Pulmonary artery endothelial cell (primary cell): ENCODE data around the gene PLEKHA8. TPM values are rescaled to one million over a fixed set of nuclear protein-coding genes. Genes with fewer than 3 reads are reported as not detected.
"Not testable (repeated sequence)": the region's sequence is repeated elsewhere in the genome, so short reads cannot be mapped to it uniquely, and the experiment has no call there.

ENCODE experiments used
- DNase-seq: peaks from one replicate; pipeline ENCODE4 v3.0.0-alpha.2; 2011; ENCODE audit warnings: low read depth, low spot score
- total RNA-seq: library from RNA; depleted of rRNA; stranded (reverse); fragments of >200 nt; gene quantifications from 2 replicates; pipeline ENCODE4 v1.2.3, GENCODE V29; 2014

Gene PLEKHA8
- total RNA-seq, 1 donor from 2014 or later, result 12.7 TPM

DNA sequence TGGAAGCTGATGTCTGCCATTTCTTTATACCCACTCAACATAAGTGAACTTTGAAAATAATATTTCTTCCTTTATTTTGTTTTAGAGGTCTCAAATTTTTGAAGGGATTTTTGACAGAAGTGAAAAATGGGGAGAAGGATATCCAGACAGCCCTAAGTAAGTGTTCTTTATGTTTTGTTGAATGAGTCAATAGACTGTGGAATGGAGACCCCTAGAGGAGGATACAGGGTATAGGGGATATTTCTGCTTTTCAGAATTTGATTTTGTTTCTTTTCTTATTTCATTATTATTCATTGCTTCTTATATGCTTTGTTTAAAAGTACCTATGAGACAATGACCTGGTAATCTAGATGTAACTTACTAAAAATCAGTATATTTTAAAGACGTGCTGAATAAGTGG, 34.4 kb downstream of the PLEKHA8 start:
- peak; percentile 3 for DNase-seq

DNA sequence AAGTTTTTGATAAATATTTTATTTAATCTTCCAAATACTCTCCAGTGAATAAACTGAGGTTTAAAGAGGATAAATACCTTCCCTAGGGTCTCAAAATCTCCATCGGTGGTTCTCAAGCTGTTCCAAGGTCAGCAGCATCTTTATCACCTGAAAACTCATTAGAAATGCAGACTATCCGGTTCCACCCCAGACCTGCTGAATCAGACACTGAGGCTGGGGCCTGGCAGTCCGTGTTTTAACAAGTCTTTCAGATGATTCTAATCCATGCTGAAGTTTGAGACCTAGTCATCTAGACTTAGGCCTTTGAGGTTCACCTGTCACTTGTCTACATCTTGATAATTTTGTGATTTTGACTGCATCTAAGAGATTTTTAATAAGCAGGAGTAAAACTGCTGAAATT, 37.5 kb downstream of the PLEKHA8 start:
- no peak for DNase-seq

DNA sequence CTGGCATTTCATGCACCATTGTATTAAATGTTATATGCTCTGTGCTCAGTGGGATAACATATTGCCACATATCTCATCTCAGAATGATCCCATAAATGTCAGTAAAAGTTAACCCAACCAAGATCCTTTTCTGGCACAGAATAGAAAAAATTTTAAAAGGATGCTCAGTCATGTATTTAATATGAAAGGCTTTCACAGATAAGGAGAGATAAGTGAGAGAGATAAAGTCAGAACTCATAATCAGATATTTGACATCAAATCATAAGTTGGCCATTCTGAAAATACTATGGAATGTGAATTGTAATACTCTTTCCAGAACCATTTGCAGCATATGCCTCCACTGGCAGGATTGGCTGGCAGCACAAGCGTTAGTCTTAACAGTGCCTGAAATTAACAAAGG, 38.5 kb downstream of the PLEKHA8 start:
- no peak for DNase-seq

DNA sequence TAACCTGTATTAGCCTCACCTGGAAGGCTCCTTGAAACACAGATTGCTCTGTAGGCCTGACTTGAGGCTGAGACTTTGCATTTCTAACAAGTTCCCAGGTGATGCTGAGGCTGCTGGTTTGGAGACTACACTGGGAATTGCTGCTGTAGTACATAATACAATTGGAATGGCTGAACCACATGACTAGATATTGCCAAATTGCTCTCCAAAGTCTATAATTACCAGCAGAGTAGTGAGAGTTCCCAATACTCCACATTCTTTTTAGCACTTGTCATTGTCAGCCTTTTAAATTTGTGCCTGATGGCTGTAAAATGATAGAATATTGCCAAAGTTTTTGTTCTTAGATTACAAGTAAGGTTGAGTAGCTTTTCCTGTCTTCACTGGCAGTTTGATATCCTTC, 39.9 kb downstream of the PLEKHA8 start:
- no peak for DNase-seq

DNA sequence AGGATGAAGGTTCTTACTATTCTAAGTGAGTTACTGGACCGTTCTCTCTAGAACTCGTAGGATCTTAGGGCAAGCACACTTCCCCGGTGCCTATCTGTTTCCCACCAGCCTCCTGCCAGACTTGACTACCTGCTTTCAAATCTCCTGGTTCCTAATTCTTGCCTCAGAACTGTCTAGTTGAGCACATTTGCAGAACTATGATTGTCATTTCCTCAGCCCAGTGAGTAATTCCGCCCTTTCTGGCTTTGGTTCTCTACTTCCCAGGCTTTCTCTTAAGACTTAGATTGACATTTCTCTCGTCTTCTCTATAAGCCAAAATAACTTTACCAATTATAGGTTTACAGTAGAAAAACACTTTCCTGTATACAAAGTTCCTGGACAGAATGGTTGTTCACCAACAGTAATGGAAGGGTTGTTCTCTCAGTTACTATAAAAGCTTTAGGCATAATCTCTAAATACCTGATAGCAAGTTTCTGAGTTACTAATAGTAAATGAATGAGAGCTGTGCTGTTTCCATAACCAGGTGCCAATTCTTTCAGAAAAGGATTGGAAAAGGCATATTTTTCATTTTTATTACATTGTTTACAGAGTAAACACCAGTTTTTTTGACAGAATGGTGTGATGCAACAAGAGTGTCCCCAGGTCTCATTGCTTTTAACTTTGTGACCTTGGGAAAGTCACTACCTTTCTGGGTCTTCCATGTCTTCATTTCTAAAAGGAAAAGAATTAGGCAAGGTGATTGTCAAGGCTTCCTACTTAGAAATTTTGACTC, 41.1 kb downstream of the PLEKHA8 start:
- DNase-seq, result no peak

DNA sequence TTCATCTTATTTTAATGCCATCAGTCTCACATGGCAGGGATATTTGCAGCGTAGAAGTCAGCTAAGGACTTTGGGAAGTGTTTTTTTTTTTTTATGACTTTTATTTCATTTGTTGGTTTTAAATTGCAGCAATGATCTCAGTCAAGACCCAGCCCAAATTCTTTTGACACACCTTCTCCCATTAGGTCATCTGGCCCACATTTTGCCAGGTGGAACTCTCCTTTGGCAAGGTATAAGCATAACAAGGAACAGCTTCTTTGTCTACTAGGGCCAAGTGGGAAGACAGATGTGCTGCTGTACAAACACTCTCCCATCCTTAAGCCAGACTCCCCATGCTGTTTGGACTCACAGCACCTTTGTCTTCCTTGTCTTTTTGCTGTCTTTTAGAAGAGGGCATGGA, 41.8 kb downstream of the PLEKHA8 start:
- DNase-seq, result no peak

DNA sequence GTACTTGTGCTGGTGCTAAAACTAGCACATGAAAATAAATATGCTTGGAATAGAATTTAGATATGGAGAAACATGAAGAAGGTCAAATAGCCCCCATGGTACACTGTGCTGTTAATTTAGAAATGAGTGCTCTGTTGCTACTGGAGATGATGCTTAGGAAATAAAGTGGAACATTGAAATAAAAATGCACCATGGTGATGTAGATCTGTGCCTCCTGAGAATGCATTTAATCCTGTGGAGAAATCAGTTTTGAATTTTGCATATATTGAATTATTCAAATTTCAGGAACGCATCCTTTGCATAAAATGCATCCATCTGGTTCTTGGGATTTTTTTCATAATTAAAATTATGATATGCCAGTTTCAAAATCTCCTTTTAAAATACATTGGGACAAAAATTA, 44.5 kb downstream of the PLEKHA8 start:
- DNase-seq, result no peak

DNA sequence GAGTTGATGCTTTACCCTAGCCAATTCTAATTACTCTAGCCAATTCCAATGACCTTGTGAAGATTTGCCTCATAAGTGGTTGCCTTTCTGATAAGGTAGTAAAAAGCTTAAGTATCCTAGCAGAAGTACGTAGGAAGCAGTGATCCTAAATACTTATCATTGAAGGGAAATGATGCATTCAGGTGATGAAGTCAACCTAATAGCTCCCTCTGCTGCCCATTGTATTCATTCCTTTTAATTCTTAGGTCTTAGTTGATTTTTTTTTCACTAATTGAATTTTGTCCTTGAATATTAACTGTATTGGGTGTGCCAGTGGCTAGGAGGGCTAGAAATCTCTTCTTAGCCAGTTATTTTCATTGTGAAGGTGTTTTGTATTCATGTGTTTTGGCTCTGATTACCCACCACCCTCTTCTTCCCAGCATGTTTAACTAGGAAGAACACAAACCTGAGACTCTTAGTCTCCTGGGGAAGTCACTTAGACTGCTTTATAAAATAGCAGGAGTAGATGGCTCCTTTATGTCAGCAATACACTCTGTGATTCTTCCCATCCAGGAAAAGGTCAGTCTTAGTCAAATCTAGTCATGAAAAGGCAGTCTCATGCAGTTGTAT, 46.3 kb downstream of the PLEKHA8 start:
- peak; percentile 15 for DNase-seq

DNA sequence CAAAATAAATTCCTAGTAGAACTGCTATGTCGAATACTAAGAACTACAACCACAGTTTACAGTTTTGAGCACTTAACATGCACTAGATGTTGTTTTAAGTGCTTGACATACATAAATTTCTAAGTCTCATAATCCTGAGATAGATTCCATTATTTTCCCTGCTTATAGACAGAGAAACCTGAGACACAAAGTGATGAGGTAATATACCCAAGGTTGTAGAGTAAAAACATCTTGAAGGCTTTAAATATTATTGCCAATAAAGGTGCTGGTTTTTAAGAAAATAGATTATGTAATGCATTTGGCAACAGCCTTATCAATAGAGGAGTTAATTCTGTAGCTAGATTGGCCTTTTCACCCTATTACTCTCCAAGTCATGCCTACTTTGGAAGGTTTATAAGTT, 48.2 kb downstream of the PLEKHA8 start:
- DNase-seq, result no peak

DNA sequence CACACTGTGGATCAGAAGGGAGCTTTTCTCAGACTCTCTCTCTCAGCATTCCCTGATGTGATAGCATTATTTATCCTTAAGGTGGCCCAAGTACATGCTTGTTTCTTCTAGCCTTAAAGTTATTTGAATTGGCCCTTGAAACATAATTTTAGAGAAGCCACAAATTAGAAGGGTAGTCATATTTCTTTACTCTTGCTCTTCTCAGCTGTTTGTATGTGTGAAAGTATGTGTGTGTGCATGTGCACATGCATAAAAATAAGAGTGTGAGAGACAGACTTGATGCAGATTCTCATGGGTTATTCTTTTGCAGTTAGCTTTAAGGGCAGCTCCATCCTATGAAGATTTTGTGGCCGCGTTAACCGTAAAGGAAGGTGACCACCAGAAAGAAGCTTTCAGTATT, 50.1 kb downstream of the PLEKHA8 start:
- no peak for DNase-seq

DNA sequence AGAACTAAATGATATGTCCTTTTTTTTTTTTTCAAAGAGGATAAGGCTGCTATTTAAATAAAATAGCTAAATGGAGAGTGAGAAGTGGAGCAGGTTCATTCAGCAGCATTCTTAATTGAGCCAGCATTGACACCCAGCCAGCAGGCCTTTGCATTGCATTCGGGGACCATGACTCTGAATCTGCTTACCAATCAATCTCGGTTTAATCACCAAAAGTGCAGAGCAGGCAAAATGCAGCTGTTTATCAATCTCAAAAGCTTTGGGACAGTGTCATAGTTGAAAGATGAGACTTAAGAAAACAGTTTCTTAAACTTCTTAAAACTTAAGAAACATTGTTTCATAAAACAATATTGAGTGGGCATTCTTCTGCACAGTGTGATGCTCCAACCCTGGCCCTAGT, 51.7 kb downstream of the PLEKHA8 start:
- no peak for DNase-seq

DNA sequence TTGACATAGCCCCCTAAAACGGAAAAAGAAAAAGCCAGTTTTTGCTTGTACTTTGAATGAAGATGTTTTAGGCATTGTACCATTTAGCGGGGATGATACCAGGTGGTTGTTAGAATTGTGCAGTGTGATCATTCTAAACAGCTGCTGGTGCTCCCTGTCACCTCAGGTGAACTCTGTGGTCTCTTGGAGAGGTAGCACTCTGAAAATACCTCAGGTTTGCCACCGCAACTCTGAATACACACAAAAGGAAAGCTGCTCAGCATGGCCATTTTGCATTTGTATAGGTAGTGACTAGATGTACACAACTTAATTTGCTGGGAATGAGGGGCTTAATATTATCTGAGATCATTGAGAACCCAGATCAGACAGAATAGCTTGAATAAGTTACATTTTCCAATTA, 52.6 kb downstream of the PLEKHA8 start:
- no peak for DNase-seq

DNA sequence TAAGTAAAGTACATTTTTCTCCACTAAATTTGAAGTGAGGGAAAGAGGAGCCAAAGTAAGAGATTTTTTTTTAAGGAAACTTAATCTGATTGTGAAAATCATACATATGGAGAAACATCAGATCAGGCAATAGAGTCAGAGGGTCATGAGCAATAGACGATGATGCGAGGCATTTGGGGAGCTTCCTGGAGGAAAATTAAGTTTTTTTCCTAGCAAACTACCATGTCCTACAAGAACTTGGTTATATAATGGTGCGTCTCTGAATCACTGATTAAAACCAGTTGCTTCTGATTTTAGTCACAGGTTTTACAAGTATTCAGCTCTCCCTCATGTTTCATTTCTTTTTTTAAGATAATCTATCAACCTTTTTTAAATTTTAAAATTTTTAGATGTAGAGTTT, 54.5 kb downstream of the PLEKHA8 start:
- no peak for DNase-seq

DNA sequence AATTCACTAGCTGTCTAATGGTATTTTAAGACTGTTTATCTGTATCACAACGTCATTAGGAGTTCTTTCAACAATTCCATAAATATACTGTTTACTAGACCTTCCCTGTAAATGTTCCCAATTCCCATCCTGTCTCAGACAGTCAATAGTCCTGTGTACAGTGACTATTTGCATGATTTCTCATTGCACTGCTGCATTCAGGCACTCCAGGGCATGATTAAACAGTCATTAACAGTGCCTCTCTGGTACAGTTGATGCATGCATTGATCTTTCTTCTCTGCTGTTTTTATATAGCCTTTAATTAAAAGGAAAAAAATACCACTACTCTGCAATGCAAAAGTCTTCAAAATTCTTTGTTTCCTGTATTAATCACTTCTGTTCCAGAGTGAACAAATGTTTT, 55.1 kb downstream of the PLEKHA8 start:
- DNase-seq, result no peak

DNA sequence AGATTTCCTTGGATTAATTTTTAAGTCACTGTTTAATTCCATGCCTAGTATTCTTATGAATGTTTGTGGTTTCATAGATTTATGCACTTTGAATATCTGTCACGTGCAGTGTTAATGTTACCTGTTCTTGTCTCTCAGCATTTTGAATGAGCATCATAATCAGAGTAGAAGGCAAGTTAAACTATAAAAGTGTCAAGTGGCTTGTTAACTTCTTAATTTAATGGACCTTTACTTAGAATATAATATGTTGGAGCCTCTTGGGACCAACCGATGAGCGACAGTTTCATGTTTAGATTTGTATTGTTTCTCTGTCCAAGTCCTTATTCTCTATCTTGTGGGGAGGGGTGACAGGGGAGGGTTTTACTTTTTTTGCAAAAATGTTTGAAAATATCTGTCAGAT, 56.0 kb downstream of the PLEKHA8 start:
- no peak for DNase-seq

DNA sequence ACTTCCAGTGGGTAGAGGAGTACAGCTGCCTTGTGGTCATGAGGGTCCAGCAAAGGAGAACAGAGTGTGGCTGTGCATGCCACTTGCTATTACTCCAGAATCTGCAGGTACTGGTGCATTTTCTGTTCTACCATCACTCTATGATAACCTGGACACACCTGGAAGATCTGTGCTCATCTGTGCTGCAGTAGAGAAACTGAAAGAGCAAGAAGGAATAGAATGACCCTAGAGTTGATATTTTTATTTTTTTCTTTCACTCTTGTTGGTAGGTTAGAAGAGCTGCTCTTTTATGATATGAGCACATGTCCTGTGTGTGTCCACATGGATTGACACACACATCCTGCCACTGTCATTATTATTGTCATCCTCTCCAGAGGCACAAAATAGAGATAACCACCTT, 58.3 kb downstream of the PLEKHA8 start:
- DNase-seq, result no peak

DNA sequence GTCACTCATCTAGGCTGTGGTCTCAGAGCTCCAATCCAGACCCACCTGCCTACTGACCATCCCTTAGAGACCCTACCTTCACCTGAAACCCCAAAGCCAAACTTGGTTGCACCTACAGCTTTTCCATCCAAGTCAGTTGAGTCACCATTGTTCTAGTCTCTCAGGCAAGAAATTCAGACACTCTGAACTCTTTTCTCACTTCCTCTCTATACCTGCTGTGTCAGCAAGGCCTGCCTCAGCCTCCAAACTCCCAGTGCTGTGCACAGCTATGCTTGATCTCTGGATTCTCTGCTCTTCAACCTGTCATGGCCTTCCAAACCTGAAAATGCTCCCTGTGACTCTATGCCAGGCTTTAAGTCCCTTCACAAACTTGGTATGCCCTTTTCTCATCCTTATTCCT, 59.2 kb downstream of the PLEKHA8 start:
- no peak for DNase-seq

DNA sequence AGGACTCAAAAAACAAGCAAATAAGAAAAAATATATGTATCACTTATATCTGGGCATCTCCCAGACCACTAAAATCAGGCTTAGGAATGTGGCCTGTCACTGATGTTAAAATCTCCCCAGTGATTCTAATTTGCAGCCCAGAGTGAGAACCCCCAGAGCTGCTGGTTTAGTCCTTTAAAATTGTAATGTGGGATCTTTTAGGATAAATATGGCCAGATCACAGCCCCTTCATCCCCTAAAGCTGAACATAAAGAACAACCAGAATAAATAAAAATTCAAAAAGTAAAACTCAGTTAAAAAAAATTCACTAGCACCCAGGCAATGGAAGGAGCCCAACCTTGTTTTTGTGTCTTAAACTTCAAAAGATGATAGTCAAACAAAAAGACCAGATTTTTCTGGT, 60.1 kb downstream of the PLEKHA8 start:
- no peak for DNase-seq

DNA sequence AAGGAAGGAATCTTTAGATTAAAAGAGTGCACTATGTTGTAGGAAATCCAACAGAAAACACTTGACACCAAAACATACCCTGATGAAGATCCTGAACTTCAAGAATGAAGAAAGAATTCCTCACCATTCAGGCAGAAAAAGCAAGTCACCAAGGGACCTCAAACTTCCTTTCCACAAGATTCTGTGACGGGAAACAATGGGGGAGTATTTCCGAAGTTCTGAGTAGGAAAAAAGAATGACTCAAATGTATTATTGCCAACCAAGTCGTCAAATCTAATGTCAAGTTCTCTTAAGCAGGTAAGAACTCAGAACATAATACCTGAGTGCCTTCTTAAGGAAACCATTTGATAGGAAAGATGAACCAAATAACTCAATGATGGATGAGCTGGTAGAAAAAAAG, 61.9 kb downstream of the PLEKHA8 start:
- DNase-seq, result peak; percentile 10

DNA sequence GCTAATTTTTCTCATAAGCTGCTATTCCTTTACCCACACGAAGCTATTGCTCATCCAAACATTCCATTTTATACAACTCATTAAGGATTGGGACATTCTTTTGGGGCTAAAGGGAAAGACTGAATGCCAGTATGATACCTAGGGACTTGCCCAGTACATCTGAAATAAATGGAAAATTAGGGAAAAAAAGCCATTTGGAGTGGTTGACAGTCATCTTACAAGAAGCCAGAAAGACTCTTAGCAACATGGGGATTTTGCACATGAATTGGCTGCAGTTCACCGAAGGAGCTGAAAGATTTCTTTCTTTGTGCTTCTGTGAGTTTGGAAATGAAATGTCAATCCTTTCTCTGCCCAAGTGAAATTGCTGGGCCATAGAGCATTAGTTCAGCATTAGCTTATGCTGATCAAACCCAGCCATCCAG, 63.3 kb downstream of the PLEKHA8 start:
- DNase-seq, result no peak

DNA sequence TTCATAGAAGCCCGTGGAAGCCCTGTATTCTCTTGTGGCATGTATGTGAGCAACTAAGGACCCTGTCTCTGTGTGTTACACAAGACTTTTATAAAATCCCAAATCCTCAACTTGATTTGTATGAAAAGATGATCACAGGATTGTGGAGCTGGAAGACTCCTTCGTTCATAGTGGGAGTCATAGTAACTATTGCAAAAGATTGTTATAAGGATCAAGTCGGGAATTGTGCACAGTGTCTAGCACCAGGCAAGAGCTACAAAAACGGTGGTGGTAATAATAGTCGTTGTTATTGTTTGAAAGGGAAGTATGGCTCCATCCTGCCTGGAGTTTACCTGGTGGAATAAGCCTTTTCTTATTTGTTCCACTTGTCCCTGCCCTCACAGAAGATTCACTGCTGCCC, 63.8 kb downstream of the PLEKHA8 start:
- DNase-seq, result no peak

DNA sequence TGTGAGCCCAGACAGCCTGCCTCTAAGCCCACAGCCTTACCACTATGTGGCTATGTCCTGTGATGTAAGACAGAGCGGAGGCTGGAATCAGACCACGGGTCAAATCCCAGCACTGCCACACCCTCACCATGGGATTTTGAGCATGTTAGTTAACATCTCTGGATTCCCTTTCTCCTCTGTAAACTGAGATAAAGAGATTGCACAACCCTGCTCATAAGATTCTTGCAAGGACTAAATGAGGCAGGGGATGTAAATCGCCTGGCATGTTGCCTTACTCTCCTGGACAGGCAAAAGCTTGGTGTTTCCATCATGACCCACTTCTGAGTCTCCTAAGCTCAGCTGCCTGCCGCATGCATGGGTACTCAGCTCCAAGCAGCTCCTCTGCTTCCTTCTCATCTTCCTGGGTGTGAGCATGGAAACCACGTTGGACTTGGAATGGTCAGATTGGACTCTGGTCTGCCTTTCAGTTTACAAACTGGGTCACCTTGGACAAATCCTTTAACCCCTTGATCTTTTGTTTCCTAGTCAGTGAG, 65.3 kb downstream of the PLEKHA8 start:
- no peak for DNase-seq

DNA sequence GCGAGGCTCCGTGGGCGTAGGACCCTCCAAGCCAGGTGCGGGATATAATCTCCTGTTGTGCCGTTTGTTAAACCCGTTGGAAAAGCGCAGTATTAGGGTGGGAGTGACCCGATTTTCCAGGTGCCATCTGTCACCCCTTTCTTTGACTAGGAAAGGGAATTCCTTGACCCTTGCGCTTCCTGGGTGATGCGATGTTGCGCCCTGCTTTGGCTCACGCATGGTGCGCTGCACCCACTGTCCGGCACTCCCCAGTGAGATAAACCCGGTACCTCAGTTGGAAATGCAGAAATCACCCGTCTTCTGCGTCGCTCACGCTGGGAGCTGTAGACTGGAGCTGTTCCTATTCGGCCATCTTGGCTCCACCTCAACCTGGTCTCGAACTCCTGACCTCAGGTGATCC, 70.4 kb downstream of the PLEKHA8 start:
- not testable (repeated sequence) for DNase-seq
